Neural cell (in vitro differentiated cells): Measurements from ENCODE around the gene BCAN. TPM values are rescaled to one million over a fixed set of nuclear protein-coding genes. Genes with fewer than 3 reads are reported as not detected.

Source experiments
- H2AFZ ChIP-seq: fragments of 200-600, 300-800 bp; sonication (generic), shearing (Covaris generic); 2 replicates; pipeline ENCODE4 v1.6.0; 2014; ENCODE audit warnings: low read depth, mild to moderate bottlenecking, antibody characterized with exemption, low read length, moderate library complexity
- H3F3A ChIP-seq: fragments of 200-600 bp; shearing (Covaris generic); 2 replicates; pipeline ENCODE4 v1.6.1; 2016; ENCODE audit warnings: mild to moderate bottlenecking, moderate library complexity, mixed read lengths, antibody characterized with exemption, low read length; ENCODE audit not compliant: insufficient read depth, poor library complexity, severe bottlenecking
- H3K27ac ChIP-seq: fragments of 200-600, 300-800 bp; sonication (generic), shearing (Covaris generic); 2 replicates; pipeline ENCODE4 v1.5.1; 2014; ENCODE audit warnings: mild to moderate bottlenecking, low read length, moderate library complexity
- H3K27me3 ChIP-seq: fragments of 300-800, 200-600 bp; sonication (generic), shearing (Covaris generic); 2 replicates; pipeline ENCODE4 v1.6.0; 2014; ENCODE audit warnings: mild to moderate bottlenecking, low read depth, low read length, moderate library complexity; ENCODE audit not compliant: insufficient read depth
- H3K36me3 ChIP-seq: fragments of 300-800, 200-600 bp; sonication (generic), shearing (Covaris generic); 2 replicates; pipeline ENCODE4 v1.5.1; 2014; ENCODE audit warnings: mild to moderate bottlenecking, antibody characterized with exemption, low read length, moderate library complexity; ENCODE audit not compliant: insufficient read depth
- H3K4me2 ChIP-seq: fragments of 300-800, 200-600 bp; sonication (generic), shearing (Covaris generic); 2 replicates; pipeline ENCODE4 v1.6.0; 2014; ENCODE audit warnings: mild to moderate bottlenecking, low read length
- H3K4me3 ChIP-seq: fragments of 300-800, 200-600 bp; sonication (generic), shearing (Covaris generic); 2 replicates; pipeline ENCODE4 v1.5.1; 2014; ENCODE audit warnings: mild to moderate bottlenecking, low read length, moderate library complexity
- H3K79me2 ChIP-seq: fragments of 200-600 bp; shearing (Covaris generic); replicated peaks from 2 replicates; pipeline ENCODE4 v1.6.0; 2014; ENCODE audit warnings: mild to moderate bottlenecking, low read length, moderate library complexity; ENCODE audit not compliant: insufficient read depth
- H3K9ac ChIP-seq: fragments of 300-800, 200-600 bp; sonication (generic), shearing (Covaris generic); 2 replicates; pipeline ENCODE4 v1.6.1; 2016; ENCODE audit warnings: mild to moderate bottlenecking, low read length, mixed read lengths
- H3K9me2 ChIP-seq: fragments of 200-600 bp; shearing (Covaris generic); 2 replicates; pipeline ENCODE4 v1.6.1; 2016; ENCODE audit warnings: mild to moderate bottlenecking, low read length, mixed read lengths; ENCODE audit not compliant: insufficient read depth
- H3K9me3 ChIP-seq: fragments of 200-600, 300-800 bp; sonication (generic), shearing (Covaris generic); 2 replicates; pipeline ENCODE4 v1.6.1; 2016; ENCODE audit warnings: mild to moderate bottlenecking, mixed run types, low read length, moderate library complexity, mixed read lengths
- H4K20me1 ChIP-seq: fragments of 200-600 bp; shearing (Covaris generic); 2 replicates; pipeline ENCODE4 v1.6.1; 2016; ENCODE audit warnings: mild to moderate bottlenecking, mixed run types; ENCODE audit not compliant: insufficient read depth
- CTCF ChIP-seq: fragments of 450-650 bp; IDR thresholded peaks from 2 replicates; pipeline ENCODE4 v1.5.1; 2014; ENCODE audit warnings: antibody characterized with exemption, mild to moderate bottlenecking, moderate library complexity; ENCODE audit not compliant: poor library complexity, severe bottlenecking
- EP300 ChIP-seq: fragments of 450-650 bp; conservative IDR thresholded peaks from 2 replicates; pipeline ENCODE4 v1.6.1; 2014; ENCODE audit warnings: antibody characterized with exemption, mild to moderate bottlenecking, moderate library complexity; ENCODE audit not compliant: poor library complexity, severe bottlenecking
- EZH2 ChIP-seq: fragments of 200-600, 300-800 bp; shearing (Covaris generic), sonication (generic); IDR thresholded peaks from 2 replicates; pipeline ENCODE4 v1.6.1; 2014; ENCODE audit warnings: antibody characterized with exemption, low read length, borderline replicate concordance, mild to moderate bottlenecking; ENCODE audit not compliant: insufficient read depth, poor library complexity, severe bottlenecking
- MXI1 ChIP-seq: fragments of 450-650 bp; conservative IDR thresholded peaks from 2 replicates; pipeline ENCODE4 v1.6.1; 2014; ENCODE audit warnings: antibody characterized with exemption, mild to moderate bottlenecking; ENCODE audit not compliant: poor library complexity, severe bottlenecking
- POLR2AphosphoS5 ChIP-seq: IDR thresholded peaks from 2 replicates; pipeline ENCODE4 v1.6.1; 2012
- RAD21 ChIP-seq: fragments of 450-650 bp; conservative IDR thresholded peaks from 2 replicates; pipeline ENCODE4 v1.6.1; 2014; ENCODE audit warnings: antibody characterized with exemption, mild to moderate bottlenecking, moderate library complexity
- REST ChIP-seq: IDR thresholded peaks from 2 replicates; pipeline ENCODE4 v1.6.1; 2012; ENCODE audit warnings: borderline replicate concordance
- SMC3 ChIP-seq: fragments of 450-650 bp; conservative IDR thresholded peaks from 2 replicates; pipeline ENCODE4 v1.6.1; 2014; ENCODE audit warnings: antibody characterized with exemption, mild to moderate bottlenecking, moderate library complexity; ENCODE audit not compliant: poor library complexity
- TAF1 ChIP-seq: IDR thresholded peaks from 2 replicates; pipeline ENCODE4 v1.6.1; 2012; ENCODE audit warnings: low read depth
- polyA plus RNA-seq: library from polyadenylated mRNA; depleted of rRNA; stranded (reverse); fragments of >200 nt; gene quantifications from 2 replicates; pipeline ENCODE4 v1.2.3, GENCODE V29; 2014

The BCAN gene
- polyA plus RNA-seq, 1 donor from 2014 or later = not detected

- H3K9me2 ChIP-seq = no peaks in the 10 kb centered on the region
- no peak overlapping the region for H3K4me2 ChIP-seq
- H3K79me2 ChIP-seq = no peaks in the 10 kb centered on the region
- H3K36me3 ChIP-seq = no peaks in the 10 kb centered on the region
- H3F3A ChIP-seq = no peaks in the 10 kb centered on the region
- H4K20me1 ChIP-seq = no peaks in the 10 kb centered on the region
- no peak overlapping the region for H2AFZ ChIP-seq
- peak overlapping the region; percentile 27 for H3K9ac ChIP-seq
- no peak for TF ChIP-seq REST
- no peak for TF ChIP-seq TAF1
- TF ChIP-seq CTCF = no peak
- TF ChIP-seq RAD21 = no peak
- no peak for TF ChIP-seq SMC3
- no peak overlapping the region for H3K4me3 ChIP-seq
- no peak overlapping the region for H3K27ac ChIP-seq
- no peaks in the 10 kb centered on the region for H3K27me3 ChIP-seq
- H3K9me3 ChIP-seq = no peaks in the 10 kb centered on the region
Observed at GRCh38 chr1:156693848-156694689, 52.2 kb downstream of the BCAN start.

GRCh38 chr1:156694690-156694962 lies 52.7 kb downstream of the BCAN start:
- no peak overlapping the region for H2AFZ ChIP-seq
- no peak overlapping the region for H3K4me3 ChIP-seq
- H3K27ac ChIP-seq = no peak overlapping the region
- no peaks in the 10 kb centered on the region for H3K36me3 ChIP-seq
- no peaks in the 10 kb centered on the region for H4K20me1 ChIP-seq
- H3K9me2 ChIP-seq = no peaks in the 10 kb centered on the region
- no peaks in the 10 kb centered on the region for H3K79me2 ChIP-seq
- no peak for TF ChIP-seq EP300
- no peak for TF ChIP-seq REST
- TF ChIP-seq RAD21 = no peak
- no peak for TF ChIP-seq MXI1
- no peak for TF ChIP-seq POLR2AphosphoS5
- TF ChIP-seq TAF1 = no peak
- TF ChIP-seq EZH2 = no peak
- H3K9me3 ChIP-seq = no peaks in the 10 kb centered on the region
- no peak overlapping the region for H3K9ac ChIP-seq
- H3K27me3 ChIP-seq = no peaks in the 10 kb centered on the region
- H3K4me2 ChIP-seq = no peak overlapping the region
- no peaks in the 10 kb centered on the region for H3F3A ChIP-seq
